ENCODE data around the gene ZNF652.
A peak's percentile ranks its signal among the peaks of the same experiment; 100 is the strongest.
"Not testable (repeated sequence)": the region's sequence is repeated elsewhere in the genome, so short reads cannot be mapped to it uniquely, and the experiment has no call there.

The ZNF652 gene

GRCh38 chr17:49277638-49278037, 84.4 kb downstream of the ZNF652 start:
- FAIRE-seq (no peak), DNase-seq (ENCODE audit: insufficient read length, low spot score) (no peak)

GRCh38 chr17:49275981-49276380, 86.1 kb downstream of the ZNF652 start:
- DNase-seq (ENCODE audit: insufficient read length, low spot score); FAIRE-seq: not testable (repeated sequence)

GRCh38 chr17:49269356-49269755, 92.7 kb downstream of the ZNF652 start:
- FAIRE-seq, result no peak
- DNase-seq (ENCODE audit: insufficient read length, low spot score), result no peak

DNA sequence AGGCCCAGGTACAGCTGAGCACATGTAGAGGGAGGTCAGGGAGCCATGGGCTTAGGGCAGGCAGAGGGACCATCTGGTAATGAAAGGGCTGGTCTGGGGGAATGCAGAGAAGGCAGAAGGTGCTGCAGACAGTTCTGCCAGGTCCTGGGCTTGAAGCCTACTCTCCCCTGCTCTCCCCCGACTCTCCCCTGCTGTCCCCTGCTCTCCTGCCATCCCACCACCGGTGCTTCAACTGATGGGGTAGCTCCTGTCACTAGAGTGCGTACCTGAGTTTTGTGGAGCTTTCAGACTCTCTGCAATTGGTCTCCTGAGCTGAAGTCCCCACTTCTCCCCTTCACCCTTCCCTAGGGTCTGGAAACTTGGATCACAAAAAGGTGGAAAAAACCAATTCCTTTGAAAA, 94.1 kb downstream of the ZNF652 start:
- FAIRE-seq, result no peak
- DNase-seq (ENCODE audit: insufficient read length, low spot score), result no peak

DNA sequence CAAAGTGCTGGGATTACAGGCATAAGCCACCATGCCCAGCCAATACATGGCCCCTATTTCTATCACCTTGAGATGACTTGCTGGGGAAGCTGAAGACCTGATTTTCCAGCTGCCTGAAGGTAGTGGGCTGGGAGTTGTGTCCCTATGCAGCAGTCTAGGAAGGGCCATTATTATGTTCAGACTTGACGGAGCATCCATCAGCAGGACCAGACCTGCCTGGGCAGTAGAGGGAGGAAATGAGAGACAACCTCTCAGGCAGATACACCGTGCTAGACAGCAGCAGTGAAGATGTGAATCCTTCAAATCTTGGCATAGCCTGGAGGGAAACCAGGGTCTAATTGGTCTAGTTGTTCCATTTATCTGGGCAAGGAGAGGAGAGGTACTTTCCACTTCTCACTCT, 95.8 kb downstream of the ZNF652 start:
- DNase-seq (ENCODE audit: insufficient read length, low spot score) (no peak), FAIRE-seq (peak; percentile 28)

DNA sequence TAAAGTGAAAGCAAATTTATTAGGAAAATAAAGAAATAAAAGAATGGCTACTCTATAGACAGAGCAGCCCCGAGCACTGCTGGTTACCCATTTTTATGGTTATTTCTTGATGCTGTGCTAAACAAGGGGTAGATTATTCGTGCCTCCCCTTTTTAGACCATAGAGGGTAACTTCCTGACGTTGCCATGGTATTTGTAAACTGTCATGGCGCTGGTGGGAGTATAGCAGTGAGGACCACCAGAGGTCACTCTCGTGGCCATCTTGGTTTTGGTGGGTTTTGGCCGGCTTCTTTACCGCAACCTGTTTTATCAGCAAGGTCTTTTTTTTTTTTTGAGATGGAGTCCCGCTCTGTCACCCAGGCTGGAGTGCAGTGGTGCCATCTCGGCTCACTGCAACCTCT, 100.5 kb downstream of the ZNF652 start:
- DNase-seq (ENCODE audit: insufficient read length, low spot score); FAIRE-seq: not testable (repeated sequence)

DNA sequence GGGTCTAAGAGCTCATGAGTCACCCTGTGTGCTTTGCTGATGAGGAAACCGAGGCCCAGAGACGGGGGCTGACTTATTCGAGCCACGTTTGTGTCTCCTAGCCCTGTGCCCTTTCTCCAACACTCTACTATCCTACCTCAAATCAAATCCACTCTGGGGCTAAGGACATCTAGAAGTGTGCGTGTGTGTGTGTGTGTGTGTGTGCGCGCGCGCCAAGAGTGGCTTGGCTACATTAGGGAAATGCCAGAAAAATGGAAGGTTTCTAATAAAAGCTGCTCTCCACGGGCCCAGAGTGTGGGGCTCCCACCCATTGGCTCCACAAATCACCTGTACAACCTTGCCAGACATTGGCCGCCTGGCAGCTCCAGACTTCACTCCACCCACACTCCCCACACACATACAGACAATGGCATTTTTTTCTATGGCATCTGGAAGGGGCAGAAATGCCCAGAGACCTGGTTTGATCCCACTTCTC, 101.2 kb downstream of the ZNF652 start:
- DNase-seq (ENCODE audit: insufficient read length, low spot score), result peak; percentile 42
- FAIRE-seq, result peak; percentile 69

DNA sequence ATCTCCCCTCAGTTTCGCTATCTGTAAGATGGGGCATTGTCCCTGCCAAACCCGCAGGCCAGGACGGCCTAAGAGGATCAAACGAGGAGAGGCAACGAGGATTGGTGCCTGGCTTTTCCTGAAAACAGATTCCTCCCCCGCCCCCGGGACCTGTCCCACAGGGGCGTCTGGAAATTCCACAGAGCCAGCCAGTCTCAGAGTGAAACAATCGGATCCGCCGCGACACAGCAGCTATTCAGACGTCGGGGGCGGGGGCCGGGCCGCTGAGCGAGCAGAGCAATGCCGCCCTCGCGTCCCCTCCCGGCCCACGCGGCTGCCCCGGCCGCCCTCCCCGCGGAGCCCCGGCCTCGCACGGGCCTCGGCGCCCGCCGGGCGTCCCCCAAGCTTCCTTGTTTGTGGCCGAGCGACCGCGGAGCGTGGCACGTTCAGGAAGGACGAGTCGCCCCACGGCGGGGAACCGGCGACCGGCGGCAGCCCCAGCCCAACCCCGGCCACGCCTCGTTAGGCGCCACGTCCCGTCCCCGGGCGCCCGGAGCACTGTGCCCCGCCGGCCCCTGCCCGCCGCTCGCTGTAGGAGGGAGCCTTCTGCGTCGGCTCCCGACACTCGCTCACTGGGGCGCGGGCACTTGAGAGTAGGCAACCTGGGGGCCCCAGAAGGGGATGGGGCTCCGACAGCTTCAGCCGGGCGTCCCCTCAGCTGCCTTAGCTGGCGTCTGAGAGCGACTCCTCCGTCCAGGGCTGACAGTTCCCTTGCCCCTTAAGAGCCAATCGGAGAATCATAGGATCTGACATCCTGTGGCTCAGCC, 101.8 kb downstream of the ZNF652 start:
- FAIRE-seq (peak; percentile 67), DNase-seq (ENCODE audit: insufficient read length, low spot score) (peak; percentile 93)

DNA sequence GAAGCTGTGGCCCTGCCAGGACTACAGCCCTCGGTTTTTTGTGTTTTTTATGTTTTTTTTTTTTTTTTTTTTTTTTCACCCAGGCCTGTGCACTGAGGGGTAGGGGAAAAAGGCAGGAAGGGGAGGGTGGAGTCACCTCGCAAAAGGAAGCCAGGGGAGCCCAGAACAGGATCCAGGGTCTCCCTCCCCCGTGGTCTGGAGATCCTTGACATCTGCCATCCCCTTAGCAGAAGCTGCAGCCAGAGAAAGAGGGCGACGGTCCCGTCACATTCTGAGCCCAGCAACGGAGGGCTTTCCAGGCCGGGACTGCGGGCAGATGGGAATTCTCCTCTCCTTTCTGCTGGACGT, 102.4 kb downstream of the ZNF652 start:
- FAIRE-seq (peak; percentile 9), DNase-seq (ENCODE audit: insufficient read length, low spot score) (no peak)

DNA sequence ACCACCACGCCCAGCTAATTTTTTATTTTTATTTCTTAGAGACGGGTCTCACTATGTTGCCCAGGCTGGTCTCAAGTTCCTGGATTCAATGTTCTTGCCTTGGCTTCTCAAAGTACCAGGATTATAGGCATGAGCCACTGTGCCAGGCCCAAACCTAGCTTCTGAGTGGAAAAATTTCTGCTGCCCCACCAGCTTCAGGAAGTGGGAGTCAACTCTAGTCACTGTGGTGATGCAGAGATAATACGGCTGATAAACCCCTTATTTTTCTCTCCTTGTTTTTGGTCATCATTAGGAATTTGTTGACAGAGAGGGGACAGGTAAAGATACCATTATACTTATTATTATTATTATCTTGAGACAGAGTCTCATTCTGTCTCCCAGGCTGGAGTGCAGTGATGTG, 103.7 kb downstream of the ZNF652 start:
- FAIRE-seq (no peak), DNase-seq (ENCODE audit: insufficient read length, low spot score) (no peak)

- no peak for DNase-seq (ENCODE audit: insufficient read length, low spot score)
- no peak for FAIRE-seq
Measured at GRCh38 chr17:49255125-49255524, 106.9 kb downstream of the ZNF652 start.

- FAIRE-seq, result no peak
- no peak for DNase-seq (ENCODE audit: insufficient read length, low spot score)
Measured at GRCh38 chr17:49254066-49254465, 108.0 kb downstream of the ZNF652 start.

DNA sequence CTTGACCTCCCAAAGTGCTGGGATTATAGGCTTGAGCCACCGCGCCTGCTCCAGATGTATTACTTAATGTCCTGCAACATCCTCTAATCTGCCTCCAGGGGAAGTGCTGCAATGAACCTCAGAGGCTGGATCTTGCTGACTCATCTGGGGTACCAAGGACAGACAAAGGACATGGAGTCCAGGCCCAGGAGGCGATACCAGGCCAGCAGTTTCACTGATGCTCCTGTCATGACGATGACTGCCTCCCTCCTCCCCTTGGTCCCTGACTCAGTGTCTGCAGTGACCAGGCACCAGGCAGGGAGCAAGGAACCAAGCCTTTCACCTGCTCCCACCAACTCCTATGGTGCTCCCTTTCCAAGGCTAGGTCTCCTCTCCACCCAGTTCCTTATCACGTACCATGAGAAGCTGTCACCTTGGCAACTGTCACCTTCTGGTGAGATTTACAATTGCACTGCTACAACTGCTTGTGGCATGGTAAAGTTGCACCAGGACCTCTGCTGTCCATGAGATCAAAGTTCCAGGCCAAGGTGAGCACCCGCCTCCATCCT, 109.8 kb downstream of the ZNF652 start:
- no peak for DNase-seq (ENCODE audit: insufficient read length, low spot score)

DNA sequence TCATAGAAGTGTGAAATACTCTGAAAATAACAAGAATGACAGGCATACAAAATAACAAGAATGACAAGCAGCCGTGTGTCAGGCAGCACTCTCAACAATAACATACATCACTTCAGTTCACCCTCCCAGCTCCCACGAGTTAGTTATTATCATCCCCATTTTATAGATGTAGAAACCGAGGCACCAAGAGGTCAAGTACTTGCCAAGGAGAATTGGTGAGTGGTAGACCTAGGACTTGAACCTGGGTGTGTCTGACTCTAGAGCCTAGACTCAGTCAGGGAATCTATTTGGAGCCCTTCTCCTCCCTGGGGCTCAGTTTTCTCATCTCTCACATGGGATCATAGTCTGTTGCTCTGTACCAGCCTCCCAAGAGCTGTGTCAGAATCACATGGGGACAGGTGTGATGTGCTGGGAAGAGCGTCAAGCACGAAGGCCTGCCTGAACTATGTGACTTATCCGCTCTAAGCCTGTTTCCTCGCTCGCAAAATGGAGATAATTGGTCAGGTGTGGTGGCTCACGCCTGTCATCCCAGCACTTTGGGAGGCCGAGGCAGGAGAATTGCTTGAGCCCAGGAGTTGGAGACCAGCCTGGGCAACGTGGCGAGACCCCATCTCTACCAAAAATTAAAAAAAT, 112.0 kb downstream of the ZNF652 start:
- DNase-seq (ENCODE audit: insufficient read length, low spot score) (no peak), FAIRE-seq (peak; percentile 82)

More for the DNA sequence above, 109.8 kb downstream of the ZNF652 start:
- FAIRE-seq, result peak; percentile 23

- DNase-seq (ENCODE audit: insufficient read length, low spot score), result no peak
- FAIRE-seq, result no peak
Measured at GRCh38 chr17:49249292-49249794, 112.7 kb downstream of the ZNF652 start.

- no peak for DNase-seq (ENCODE audit: insufficient read length, low spot score)
- peak; percentile 28 for FAIRE-seq
Measured at GRCh38 chr17:49247944-49248343, 114.1 kb downstream of the ZNF652 start.

DNA sequence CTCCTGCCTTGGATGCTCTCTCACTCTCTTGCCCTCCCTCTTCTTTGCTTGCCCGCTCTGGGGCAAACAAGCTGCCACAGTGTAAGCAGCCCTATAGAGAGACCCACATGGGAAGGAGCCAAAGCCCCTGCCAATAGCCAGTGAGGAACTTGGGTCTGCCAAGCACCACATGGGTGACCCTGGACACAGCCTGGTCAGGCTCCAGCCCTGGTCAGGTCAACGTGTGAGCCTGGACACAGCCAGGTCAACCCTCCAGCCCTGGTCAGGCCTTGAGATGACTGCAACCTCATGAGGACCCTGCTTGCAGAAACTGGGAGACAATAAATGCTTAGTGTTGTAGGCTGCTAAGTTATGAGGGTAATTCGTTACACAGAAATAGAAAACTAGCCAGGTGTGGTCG, 117.2 kb downstream of the ZNF652 start:
- peak; percentile 40 for FAIRE-seq
- DNase-seq (ENCODE audit: insufficient read length, low spot score), result no peak
